ENCODE measurements around the gene NCBP3.
A peak's percentile ranks its signal among the peaks of the same experiment; 100 is the strongest.

Gene NCBP3

GRCh38 chr17:3827124-3827773 is 18.8 kb downstream of the NCBP3 start:
- peak; percentile 58 for TF ChIP-seq CTCF (IDR thresholded peaks at IDR 0.05)

- no peak for TF ChIP-seq CTCF (IDR thresholded peaks at IDR 0.05)
Measured at GRCh38 chr17:3826191-3826590, 19.9 kb downstream of the NCBP3 start.

GRCh38 chr17:3821101-3821500 is 24.9 kb downstream of the NCBP3 start:
- TF ChIP-seq CTCF (IDR thresholded peaks at IDR 0.05) = no peak

- TF ChIP-seq CTCF (IDR thresholded peaks at IDR 0.05) = no peak
Measured at GRCh38 chr17:3818786-3819185, 27.3 kb downstream of the NCBP3 start.

GRCh38 chr17:3817851-3818605 is 28.0 kb downstream of the NCBP3 start:
- no peak for TF ChIP-seq CTCF (IDR thresholded peaks at IDR 0.05)

GRCh38 chr17:3815925-3816324 is 30.1 kb downstream of the NCBP3 start:
- no peak for TF ChIP-seq CTCF (IDR thresholded peaks at IDR 0.05)

GRCh38 chr17:3815122-3815521 is 30.9 kb downstream of the NCBP3 start:
- no peak for TF ChIP-seq CTCF (IDR thresholded peaks at IDR 0.05)
